ENCODE measurements around the gene TTC36. TPM values are rescaled to one million over a fixed set of nuclear protein-coding genes. Genes with fewer than 3 reads are reported as not detected.

TTC36 gene
- total and polyA plus RNA-seq, 9 of the 15 experiments (the other 6 are each of a cell fraction or from before 2014, with no cell fraction given) = 0.22 to 0.23 TPM; not detected in 7

DNA sequence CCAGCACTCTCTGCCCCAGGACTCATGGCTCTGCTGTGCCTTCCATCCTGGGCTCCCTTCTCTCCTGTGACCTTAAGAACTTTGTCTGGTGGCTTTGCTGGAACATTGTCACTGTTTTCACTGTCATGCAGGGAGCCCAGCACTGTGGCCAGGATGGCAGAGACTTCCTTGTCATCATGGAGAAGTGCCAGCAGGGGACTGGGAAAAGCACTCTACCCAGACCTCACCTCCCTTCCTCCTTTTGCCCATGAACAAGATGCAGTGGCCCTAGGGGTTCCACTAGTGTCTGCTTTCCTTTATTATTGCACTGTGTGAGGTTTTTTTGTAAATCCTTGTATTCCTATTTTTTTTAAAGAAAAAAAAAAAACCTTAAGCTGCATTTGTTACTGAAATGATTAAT, 2.9 kb upstream of the TTC36 start (continued):
- TF ChIP-seq, protein P1, sequence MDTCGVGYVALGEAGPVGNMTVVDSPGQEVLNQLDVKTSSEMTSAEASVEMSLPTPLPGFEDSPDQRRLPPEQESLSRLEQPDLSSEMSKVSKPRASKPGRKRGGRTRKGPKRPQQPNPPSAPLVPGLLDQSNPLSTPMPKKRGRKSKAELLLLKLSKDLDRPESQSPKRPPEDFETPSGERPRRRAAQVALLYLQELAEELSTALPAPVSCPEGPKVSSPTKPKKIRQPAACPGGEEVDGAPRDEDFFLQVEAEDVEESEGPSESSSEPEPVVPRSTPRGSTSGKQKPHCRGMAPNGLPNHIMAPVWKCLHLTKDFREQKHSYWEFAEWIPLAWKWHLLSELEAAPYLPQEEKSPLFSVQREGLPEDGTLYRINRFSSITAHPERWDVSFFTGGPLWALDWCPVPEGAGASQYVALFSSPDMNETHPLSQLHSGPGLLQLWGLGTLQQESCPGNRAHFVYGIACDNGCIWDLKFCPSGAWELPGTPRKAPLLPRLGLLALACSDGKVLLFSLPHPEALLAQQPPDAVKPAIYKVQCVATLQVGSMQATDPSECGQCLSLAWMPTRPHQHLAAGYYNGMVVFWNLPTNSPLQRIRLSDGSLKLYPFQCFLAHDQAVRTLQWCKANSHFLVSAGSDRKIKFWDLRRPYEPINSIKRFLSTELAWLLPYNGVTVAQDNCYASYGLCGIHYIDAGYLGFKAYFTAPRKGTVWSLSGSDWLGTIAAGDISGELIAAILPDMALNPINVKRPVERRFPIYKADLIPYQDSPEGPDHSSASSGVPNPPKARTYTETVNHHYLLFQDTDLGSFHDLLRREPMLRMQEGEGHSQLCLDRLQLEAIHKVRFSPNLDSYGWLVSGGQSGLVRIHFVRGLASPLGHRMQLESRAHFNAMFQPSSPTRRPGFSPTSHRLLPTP (IDR thresholded peaks at IDR 0.05; ENCODE audit: borderline replicate concordance, extremely low read depth, insufficient read length) = no peak
- TF ChIP-seq ZNF143 (CRISPR knock-in tag; IDR thresholded peaks at IDR 0.05) = no peak
- no peak for TF ChIP-seq ETV5 (CRISPR knock-in tag; IDR thresholded peaks at IDR 0.05; ENCODE audit: low read depth)
- TF ChIP-seq ZNF232 (CRISPR knock-in tag; IDR thresholded peaks at IDR 0.05) = no peak
- no peak for TF ChIP-seq SRSF7 (optimal IDR thresholded peaks at IDR 0.05; ENCODE audit: low read depth, low read length)
- no peak for TF ChIP-seq HMG20B (CRISPR knock-in tag; IDR thresholded peaks at IDR 0.05)

DNA sequence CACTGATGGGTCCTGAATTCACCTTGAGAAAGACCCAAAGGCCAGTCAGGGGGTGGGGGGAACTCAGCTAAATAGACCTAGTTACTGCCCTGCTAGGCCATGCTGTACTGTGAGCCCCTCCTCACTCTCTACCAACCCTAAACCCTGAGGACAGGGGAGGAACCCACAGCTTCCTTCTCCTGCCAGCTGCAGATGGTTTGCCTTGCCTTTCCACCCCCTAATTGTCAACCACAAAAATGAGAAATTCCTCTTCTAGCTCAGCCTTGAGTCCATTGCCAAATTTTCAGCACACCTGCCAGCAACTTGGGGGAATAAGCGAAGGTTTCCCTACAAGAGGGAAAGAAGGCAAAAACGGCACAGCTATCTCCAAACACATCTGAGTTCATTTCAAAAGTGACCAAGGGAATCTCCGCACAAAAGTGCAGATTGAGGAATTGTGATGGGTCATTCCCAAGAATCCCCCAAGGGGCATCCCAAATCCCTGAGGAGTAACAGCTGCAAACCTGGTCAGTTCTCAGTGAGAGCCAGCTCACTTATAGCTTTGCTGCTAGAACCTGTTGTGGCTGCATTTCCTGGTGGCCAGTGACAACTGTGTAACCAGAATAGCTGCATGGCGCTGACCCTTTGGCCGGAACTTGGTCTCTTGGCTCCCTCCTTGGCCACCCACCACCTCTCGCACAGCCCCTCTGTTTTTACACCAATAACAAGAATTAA, 2.4 kb upstream of the TTC36 start:
- in situ Hi-C loops (cut with MboI) = no loop called here

More for the DNA sequence above, 2.4 kb upstream of the TTC36 start:
- Histone ChIP-seq H3K4me1 (replicated peaks in 1 of 2; ENCODE audit: control insufficient read depth in 2 of 2, insufficient read depth in 2 of 2, low read length in 2 of 2) (peaks cover 5 to 10% of the 10 kb centered on the region in 2 experiments; a peak in 3 of 5 replicates), H3K27me3 (ENCODE audit: control insufficient read depth in 2 of 2, insufficient read depth in 2 of 2, low read length in 2 of 2) (no peaks in the 10 kb centered on the region), H4K20me1 (replicated peaks; ENCODE audit: control insufficient read depth, insufficient read depth, low read length) (no peaks in the 10 kb centered on the region; the same call in 1 of the 2 replicates), H3K36me3 (ENCODE audit: control insufficient read depth, insufficient read depth, low read length) (peaks cover 53% of the 10 kb centered on the region), H3K4me3 (no peak overlapping the region), H3K4me2 (ENCODE audit: insufficient read depth, low read length) (no peak overlapping the region), H3K9me1 (ENCODE audit: control insufficient read depth, insufficient read depth, low read length) (no peaks in the 10 kb centered on the region), H3K79me2 (ENCODE audit: control insufficient read depth, insufficient read depth, low read length) (no peaks in the 10 kb centered on the region), H3K9me3 (replicated peaks; ENCODE audit: control insufficient read depth, insufficient read depth, low read depth, low read length) (no peaks in the 10 kb centered on the region), H2AFZ (ENCODE audit: low read depth, low read length) (no peak overlapping the region), H3K27ac (ENCODE audit: extremely low read depth, low read depth, low read length) (no peak overlapping the region), H3K9ac (ENCODE audit: insufficient read depth in 1 of 2, low read depth in 2 of 2, low read length in 2 of 2) (no peak overlapping the region)
- no TSS peak for BruUV-seq (replicated peaks)
- FAIRE-seq = no peak
- DNase-seq (ENCODE audit: extremely low read depth in 1 of 4, low spot score in 3 of 4) = no peak
- CTCF ChIA-PET (ENCODE audit: low intra/inter-chr PET ratio) = no interaction called here
- POLR2A ChIA-PET = interaction anchor here (0.6 to 1.2 kb wide), 4 partner anchors 16 to 460 kb away, joined by 3 to 4 read pairs (median 4); no protein-coding TSS in a partner anchor
- WGBS (ENCODE audit: insufficient coverage, low coverage, missing lambda C conversion rate) = 96% methylated on average over 6 of the region's 6 CpGs
- intact Hi-C loops (cut with micrococcal nuclease) = no loop called here
- TF ChIP-seq POLR2A (conservative IDR thresholded peaks at IDR 0.05) (0 out of 2 replicates have a peak, but pooled peaks have one; percentile 25), ARID2 (IDR thresholded peaks at IDR 0.05) (no peak)
- no peak for ATAC-seq
